ACHN (cell line): ENCODE results near the gene RPS8.
"Not testable (repeated sequence)": the region's sequence is repeated elsewhere in the genome, so short reads cannot be mapped to it uniquely, and the experiment has no call there.

Experiments used
- DNase-seq: peaks from one replicate; pipeline ENCODE4 v3.0.0-alpha.2; 2015
- in situ Hi-C: cut with HindIII; loops from 2 replicates; pipeline ENCODE4 v1.10.0; 2017; ENCODE audit warnings: low sequenced_read_pairs, low pct_ligation_motif_present, low pct_unique_long_range_greater_than_20kb

Gene RPS8

DNA sequence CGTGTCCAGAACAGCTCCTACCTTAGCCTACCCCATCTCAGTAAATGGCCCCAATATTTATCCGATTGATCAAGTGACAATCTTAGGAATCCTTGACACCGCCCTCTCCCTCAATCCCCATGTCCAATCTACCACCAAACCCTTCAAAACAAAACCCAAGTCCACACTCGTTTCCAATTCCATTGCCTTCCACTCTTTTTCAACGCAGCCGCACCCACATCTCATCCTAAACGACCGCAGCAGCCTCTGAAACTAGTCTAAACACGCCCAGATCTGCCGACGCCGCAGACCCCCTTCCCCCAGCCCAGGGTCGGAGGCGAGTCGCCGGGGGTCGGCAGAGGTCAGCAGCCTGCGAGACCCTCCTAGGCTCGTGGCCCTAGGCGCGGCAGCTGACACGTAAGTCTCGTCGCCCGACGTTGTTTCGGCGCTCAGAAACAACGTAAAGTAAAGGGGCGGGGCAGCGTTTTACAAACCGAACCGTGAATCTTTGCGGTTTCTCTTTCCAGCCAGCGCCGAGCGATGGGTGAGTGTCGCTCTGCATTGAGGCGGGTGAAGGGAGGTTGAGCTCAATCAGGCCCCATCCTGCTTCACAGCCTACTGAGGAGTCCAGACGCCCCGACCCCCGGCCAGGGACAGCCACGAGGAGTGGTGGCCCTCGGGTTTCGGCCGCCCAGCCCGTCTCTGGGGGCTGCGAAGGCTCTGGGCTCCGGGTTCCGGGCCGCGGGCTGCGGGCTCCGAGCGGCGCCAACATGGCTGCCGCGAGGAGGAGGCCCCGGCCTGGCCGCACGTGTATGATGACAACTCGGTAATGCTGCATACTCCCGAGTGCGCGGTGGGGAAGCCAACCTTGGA lies at the start of gene RPS8:
RPS8 (plus strand) TSS at position 463 of the 852 bp plus-strand sequence; CDS start at position 520, 57 bp downstream.
- DNase-seq, result peak; percentile 93
- in situ Hi-C loops, result no loop called here

DNA sequence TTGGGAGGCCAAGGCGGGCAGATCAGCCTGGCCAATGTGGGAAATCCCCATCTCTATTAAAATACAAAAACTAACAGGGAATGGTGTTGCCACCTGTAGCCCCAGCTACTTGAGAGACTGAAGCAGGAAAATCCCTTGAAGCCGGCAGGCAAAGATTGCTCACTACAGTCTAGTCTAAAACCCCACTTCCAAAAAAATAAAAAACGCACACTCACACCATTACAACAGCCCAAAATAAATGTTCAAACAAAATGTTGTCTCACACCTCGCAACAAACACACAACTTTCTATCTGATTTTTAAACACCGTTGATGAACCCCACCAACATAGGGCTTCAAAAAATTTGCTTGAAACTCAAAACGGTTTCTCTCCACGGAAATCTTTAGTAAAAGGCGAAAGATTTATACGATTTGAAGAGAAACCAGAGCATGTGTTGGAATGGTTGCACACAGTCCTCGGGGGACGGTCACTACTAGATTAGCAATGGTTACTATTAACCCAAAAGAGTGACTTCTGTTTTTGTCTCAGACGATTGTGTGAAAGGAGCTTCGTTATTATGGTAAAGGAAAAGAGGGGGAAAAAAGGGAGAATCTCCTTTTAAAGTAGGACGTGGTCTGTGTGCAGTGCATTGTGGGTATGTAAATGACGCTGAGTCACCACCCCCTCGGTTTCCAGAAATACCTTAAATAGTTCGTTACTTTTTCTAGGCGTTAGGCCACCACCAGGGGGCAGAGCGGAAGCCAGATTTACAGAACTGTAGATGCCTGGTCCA lies 44.4 kb upstream of the RPS8 start, which contains the start of gene RNU5D-1:
RNU5D-1 (minus strand) TSS at position 430 of the 772 bp plus-strand sequence.
- in situ Hi-C loops, result no loop called here
- peak; percentile 95 for DNase-seq

DNA sequence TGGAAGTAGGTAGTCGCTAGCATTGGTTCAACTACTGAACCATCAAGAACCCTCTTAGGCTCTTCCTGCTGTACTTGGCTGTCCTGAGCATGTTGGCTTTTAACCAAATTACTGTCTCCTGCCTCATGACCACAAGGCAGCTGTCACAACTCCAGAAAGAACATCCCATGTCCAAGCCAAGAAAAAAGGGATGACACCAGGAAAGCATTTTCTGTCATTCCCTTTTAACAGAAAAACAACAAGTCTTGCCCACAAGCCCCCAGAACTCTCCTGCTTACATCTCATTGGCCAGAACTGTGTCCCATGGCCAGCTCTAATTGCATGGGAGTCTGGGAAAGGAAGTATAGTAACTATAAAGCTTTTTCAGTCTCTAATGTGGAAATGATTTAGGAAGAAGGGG lies 42.0 kb upstream of the RPS8 start:
- in situ Hi-C loops, result no loop called here
- DNase-seq, result no peak

DNA sequence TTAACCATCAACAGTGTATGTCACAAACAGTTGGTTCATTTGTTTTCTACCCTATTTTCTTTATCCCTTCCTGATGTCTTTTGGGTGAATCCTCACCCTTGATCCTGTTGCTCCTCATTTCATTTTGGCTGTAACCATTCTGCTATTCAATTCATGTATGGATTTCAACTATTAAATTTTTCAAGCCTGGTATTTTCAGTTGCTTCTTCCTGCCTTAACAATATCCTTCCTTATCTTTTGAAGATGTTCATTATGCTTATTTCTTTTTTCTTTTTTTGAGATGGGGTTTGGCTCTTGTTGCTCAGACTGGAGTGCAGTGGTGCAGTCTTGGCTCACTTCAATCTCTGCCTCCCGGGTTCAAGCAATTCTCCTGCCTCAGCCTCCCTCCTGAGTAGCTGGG lies 41.6 kb upstream of the RPS8 start:
- in situ Hi-C loops, result no loop called here
- DNase-seq, result no peak

DNA sequence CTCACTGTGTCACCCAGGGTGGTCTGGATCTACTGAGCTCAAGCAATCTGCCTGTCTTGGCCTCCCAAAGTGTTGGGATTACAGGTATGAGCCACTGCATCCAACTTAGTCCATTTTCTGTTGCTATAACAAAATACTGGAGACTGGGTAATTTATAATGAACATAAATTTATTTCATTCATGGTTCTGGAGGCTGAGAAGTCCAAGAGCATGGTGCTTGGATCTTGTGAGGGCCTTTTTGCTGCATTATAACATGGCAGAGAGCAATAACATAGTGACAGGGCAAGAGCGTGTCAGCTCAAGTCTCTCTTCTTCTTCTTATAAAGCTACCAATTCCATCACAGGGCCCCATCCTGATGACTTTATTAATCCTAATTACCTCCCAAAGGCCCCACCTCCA lies 39.3 kb upstream of the RPS8 start:
- DNase-seq, result no peak
- in situ Hi-C loops, result no loop called here

DNA sequence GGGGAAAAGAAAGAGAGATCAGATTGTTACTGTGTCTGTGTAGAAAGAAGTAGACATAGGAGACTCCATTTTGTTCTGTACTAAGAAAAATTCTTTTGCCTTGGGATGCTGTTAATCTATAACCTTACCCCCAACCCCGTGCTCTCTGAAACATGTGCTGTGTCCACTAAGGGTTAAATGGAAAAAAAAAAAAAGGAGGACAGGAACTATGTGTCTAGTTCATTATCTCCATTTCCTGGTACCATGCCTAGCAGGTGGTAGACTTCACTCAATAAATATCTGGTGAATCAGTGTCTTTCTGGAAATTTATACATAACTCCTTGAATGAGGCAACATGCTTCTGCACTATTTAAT lies 36.4 kb upstream of the RPS8 start:
- DNase-seq, in situ Hi-C loops: not testable (repeated sequence)

DNA sequence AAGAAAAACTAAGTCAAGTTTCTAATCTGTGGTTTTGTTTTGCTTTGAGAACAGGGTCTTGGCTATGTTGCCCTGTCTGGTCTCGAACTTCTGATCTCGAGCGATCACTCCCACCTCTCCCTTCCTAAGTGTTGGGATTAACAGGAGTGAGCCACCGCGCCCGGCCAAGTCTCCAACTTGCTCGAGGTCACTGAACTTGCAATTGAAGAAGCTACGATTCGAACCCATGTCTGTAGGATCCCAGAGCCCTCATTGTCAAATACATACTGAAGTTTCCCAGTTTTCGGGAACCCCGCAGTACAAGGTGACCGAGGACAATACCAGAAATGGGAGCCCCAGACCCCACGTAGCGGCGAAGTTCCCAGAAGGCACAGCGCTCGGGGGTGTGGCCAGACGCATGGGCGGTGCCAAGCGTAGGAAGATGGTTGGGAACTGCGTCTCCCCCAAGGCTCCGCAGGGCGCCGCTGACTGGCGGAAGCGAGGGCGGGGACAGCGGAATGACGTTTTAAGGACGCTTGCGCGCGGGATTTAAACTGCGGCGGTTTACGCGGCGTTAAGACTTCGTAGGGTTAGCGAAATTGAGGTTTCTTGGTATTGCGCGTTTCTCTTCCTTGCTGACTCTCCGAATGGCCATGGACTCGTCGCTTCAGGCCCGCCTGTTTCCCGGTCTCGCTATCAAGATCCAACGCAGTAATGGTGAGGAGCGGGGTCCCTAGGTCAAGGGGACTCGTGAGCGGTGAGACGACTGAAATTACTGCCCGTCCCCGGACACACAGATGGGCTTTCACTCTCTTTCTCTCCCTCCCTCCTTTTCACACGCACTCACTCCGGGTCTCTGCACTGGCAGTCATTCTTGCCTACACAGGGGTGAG lies 35.8 kb upstream of the RPS8 start, which contains the start of gene KIF2C:
KIF2C (plus strand) TSS at position 531 of the 872 bp plus-strand sequence; CDS start at position 627, 96 bp downstream.
- in situ Hi-C loops, result no loop called here
- DNase-seq, result peak; percentile 96

DNA sequence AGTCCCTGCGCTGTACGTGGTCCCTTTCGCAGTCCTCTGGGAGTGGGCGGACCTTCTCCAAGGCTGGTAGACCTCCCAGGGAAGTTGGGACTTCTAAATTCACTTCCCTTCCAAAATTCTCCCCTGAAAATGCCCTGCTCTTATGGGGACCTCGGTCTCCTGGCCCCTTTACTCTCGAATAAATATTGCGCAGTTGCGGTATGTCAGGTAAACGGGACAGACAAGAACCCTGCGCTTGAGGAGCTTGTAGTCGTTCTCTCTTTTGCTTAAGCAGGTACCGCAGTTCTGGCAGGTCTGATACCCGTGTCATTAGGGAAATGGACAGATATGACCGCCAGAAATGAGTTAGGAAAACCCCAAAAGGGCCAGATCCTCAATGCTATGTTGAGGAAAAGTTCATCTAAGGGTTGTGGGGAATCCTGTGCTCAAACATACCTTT lies 35.1 kb upstream of the RPS8 start:
- no peak for DNase-seq
- in situ Hi-C loops, result no loop called here

DNA sequence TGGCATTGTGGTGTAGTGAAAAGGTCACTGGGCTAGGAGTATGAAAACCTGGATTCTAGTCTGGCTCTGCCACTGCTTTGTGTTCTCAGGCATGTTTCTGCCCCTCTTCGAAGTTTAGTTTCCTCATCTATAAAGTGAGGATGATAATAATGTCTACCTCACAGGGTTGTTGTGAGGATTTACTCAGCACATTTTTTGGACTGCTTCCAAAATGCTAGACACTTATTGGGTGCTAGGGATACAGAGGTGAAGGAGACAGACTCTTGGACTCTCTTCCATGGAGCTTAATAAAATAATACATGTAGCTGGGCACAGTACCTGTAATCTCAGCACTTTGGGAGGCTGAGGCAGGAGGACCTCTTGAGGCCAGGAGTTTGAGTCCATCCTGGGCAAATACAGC lies 32.1 kb upstream of the RPS8 start:
- in situ Hi-C loops, result no loop called here
- DNase-seq, result no peak

DNA sequence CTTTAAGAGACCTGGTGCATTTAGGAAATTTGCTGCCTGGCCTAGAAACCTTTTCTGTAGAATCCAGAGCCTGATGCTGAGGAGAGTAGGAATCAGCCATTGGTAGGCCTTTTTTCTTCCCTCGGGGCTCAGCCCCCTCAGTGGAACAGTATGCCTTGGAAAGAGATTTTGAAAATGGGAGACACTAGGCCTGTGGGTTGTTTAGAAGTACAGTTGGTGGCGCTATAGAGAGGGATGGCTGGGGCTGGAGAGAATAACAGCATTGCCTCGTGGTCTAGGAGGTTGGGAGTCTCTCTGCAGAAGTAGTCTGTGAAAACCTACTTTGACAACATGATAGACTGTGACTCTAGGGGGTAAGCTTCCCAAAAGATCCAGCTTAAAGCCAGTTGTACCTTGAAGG lies 27.5 kb upstream of the RPS8 start:
- DNase-seq, result no peak
- in situ Hi-C loops, result no loop called here

DNA sequence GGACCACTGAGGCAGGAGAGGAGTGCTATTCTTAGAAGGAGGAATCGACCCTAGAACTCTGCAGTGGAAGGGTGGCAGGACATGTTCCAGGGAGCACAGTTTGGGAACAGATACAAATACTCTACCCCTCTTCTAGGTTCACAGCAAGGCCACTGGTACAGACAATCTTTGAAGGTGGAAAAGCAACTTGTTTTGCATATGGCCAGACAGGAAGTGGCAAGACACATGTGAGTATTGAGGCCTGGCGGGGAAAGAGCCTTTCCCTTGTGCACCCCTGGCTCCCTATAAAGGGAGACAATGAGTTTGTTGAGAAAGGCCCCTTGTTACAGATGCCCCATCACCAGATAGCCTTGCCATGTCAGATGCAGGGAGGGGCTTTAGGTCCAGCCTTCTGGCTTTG lies 17.9 kb upstream of the RPS8 start:
- DNase-seq, result no peak
- in situ Hi-C loops, result no loop called here

DNA sequence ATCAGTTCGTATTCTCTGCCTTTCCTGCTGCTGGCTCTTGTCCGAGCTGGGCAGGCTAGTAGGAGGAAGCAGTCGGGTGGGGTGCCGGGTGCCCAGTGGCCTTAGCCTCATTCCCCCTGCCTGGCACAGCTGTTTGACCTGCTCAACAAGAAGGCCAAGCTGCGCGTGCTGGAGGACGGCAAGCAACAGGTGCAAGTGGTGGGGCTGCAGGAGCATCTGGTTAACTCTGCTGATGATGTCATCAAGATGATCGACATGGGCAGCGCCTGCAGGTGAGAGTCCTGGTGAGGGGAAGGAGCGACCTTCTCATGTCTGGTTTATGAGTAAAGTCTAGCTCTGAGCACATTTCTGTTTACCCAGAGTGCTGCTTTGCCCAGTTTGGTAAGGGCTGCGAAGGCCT lies 16.3 kb upstream of the RPS8 start:
- DNase-seq, result no peak
- in situ Hi-C loops, result no loop called here

DNA sequence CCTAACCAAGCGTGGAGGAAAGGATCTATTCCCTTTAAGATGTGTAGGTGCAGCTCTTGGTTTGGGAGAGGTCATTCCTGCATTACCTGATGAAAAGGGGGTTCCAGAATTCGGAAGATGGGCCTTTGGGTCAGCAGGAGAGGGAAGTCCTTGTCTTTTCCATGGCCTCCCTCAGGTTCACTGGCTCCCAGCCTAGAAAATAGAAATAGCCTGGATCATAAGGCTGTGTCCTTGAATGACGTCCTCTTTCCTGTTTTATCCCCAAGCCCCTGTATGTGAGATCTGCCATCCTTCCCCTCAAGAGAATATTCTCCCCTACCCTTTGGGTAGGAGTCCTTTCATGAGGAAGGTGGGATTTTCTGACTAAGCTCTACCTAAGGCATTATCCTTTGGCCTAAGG lies 14.5 kb upstream of the RPS8 start:
- in situ Hi-C loops, result no loop called here
- no peak for DNase-seq

DNA sequence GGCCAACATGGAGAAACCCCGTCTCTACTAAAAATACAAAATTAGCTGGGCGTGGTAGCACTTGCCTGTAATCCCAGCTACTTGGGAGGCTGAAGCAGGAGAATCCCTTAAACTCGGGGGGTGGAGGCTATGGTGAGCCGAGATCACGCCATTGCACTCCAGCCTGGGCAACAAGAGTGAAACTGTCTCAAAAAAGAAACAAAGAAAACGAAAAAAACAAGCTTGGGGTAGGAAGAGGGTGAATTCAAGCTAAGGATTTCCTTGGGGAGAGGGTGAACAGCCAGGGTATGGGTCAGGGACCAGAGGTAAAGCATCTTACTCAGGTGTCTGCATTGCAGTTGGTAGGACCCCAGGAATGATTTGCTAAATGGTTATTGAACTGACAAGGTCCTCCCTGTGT lies 8.9 kb upstream of the RPS8 start:
- DNase-seq, in situ Hi-C loops: not testable (repeated sequence)

DNA sequence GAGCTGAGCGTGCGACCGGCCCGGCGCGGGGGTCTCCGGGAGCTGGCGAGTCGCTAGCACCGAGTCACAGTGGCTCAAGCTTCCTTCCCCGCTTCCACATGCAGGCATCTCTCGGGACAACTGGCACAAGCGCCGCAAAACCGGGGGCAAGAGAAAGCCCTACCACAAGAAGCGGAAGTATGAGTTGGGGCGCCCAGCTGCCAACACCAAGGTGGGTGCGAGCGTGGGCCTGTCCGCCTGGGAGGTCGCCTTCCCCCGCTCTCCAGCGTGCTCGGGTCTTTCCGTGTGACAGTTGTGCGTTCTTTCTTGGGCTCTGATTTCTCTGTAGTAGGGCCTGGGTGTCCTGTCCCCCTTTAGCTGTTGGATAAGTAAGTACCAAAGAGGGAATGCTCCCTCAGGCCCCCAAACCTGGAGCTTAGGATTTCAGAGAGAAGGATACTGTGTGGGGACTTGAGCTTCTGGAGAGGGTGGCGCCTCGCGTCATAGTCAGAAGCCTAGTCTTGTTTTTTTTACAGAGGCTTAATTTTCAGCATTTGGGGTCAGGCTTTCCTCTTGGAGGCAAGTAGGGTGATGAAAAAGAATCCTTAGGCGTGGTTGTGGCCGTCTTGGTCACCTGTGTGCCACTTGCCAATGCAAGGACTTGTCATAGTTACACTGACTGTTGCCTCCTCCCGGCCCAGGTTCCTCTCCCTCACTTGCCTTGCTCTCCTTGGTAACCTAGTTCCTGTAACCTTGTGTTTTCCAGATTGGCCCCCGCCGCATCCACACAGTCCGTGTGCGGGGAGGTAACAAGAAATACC lies 790 bp downstream of the RPS8 start:
- DNase-seq, result no peak
- in situ Hi-C loops, result no loop called here

DNA sequence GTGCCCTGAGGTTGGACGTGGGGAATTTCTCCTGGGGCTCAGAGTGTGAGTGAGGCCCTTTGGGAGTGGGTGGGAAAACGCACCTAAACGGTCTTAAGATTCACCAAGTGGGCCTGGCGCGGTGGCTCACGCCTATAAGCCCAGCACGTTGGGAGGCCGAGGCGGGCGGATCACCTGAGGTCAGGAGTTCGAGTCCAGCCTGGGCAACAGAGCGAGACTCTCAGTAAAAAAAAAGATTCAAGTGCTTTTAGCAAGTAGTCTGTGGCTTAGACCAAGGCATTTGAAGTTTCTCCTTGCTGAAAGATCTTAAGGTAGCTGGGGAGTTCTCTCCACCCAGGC lies 1.4 kb downstream of the RPS8 start:
- in situ Hi-C loops, result no loop called here
- DNase-seq, result no peak

DNA sequence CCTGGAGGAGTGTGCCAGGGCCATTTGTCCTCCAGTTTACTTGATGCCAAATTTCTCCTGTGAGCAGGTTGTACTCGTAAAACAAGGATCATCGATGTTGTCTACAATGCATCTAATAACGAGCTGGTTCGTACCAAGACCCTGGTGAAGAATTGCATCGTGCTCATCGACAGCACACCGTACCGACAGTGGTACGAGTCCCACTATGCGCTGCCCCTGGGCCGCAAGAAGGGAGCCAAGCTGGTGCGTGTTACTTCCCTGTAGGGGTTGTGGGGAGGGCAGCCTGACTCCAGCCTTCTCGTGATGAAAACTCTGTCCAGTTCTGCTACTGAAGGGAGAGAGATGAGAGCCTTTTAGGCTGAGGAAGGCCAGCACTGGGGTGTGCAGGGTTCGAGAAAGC lies 2.2 kb downstream of the RPS8 start:
- no peak for DNase-seq
- in situ Hi-C loops, result no loop called here

DNA sequence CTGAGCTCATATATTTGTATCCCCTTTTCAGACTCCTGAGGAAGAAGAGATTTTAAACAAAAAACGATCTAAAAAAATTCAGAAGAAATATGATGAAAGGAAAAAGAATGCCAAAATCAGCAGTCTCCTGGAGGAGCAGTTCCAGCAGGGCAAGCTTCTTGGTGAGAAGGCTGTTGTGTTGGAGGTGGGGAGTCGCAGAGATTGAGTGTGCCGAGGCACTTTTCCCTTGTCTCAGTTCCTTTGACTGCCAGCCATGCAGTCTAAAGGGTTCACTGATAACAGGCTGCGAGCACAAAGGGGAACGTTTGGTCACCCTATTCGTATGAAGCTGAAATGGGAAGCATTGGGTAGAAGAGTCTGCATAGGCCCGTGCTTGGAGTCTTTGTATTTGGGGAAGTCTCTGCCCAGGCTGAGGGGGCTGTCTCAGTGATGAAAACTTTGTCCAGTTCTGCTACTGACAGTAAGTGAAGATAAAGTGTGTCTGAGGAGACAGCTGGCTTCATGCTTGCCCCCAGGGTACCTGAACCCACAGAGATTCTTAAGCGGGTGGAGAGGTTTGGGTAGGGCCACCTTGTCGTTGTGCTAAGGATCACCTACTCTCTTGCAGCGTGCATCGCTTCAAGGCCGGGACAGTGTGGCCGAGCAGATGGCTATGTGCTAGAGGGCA lies 2.8 kb downstream of the RPS8 start:
- DNase-seq, result no peak
- in situ Hi-C loops, result no loop called here
